K562 (cell line): ENCODE data around the gene DAPK2. TPM values are rescaled to one million over a fixed set of nuclear protein-coding genes. Genes with fewer than 3 reads are reported as not detected.
A peak's percentile ranks its signal among the peaks of the same experiment; 100 is the strongest.

Source experiments
- ATAC-seq: fragments of 200-7000 bp; cut with Tn5 transposase; 3 replicates; pipeline ENCODE4 v1.9.1; 2020; ENCODE audit warnings: moderate library complexity
- BruUV-seq: library from RNA; stranded (reverse); fragments of 400-500 nt; replicated peaks from 2 replicates; lab custom pipeline; 2021; lab: Mats Ljungman, UMichigan
- CTCF ChIA-PET: fragments of 300-600 bp; formaldehyde crosslinking; extraction: SDS; loops from one replicate; lab custom pipeline; 2021; ENCODE audit warnings: low intra/inter-chr PET ratio; lab: Yijun Ruan, JAX
- POLR2A ChIA-PET: fragments of 300-600, 350-650 bp; sonication (Branson Sonifier 250); formaldehyde crosslinking; extraction: SDS; loops from one replicate; lab custom pipeline; 2021; ENCODE audit warnings: antibody characterized with exemption, inconsistent platforms; lab: Yijun Ruan, JAX
- DNase-seq, 4 experiments: peaks; one replicate each; pipeline versions ENCODE4 v3.0.0 to v3.0.0-alpha.2; 2011 to 2018; ENCODE audit warnings: low spot score in 3 of 4, mixed read lengths in 3 of 4; ENCODE audit errors: extremely low read depth in 1 of 4
- FAIRE-seq: peaks from 2 replicates; lab custom pipeline; 2011; peaks lifted over from hg19 to GRCh38; lab: Jason Lieb, UNC
- H2AFZ ChIP-seq: 2 replicates; pipeline ENCODE4 v1.6.0; 2011; ENCODE audit warnings: low read depth, low read length, control low read depth, inconsistent platforms
- H3K27ac ChIP-seq: fragments of 200-600 bp; 3 replicates; pipeline ENCODE4 v1.8.0; 2011; ENCODE audit warnings: low read depth, mild to moderate bottlenecking, control low read depth, inconsistent platforms, low read length, moderate library complexity, mixed read lengths; ENCODE audit errors: extremely low read depth
- H3K27me3 ChIP-seq, 2 experiments: fragments of 300-600 bp in 1 of 2; 2 replicates in 1 of 2; 3 replicates in 1 of 2; pipeline versions ENCODE4 v1.6.0 to v1.8.0; 2011; ENCODE audit warnings: inconsistent platforms in 2 of 2, low read length in 2 of 2, mild to moderate bottlenecking in 1 of 2, mixed read lengths in 1 of 2, moderate library complexity in 1 of 2; ENCODE audit not compliant: control insufficient read depth in 2 of 2, insufficient read depth in 2 of 2
- H3K36me3 ChIP-seq: fragments of 300-600 bp; 3 replicates; pipeline ENCODE4 v1.8.0; 2011; ENCODE audit warnings: mild to moderate bottlenecking, low read length, inconsistent platforms; ENCODE audit not compliant: control insufficient read depth, insufficient read depth
- H3K4me1 ChIP-seq, 2 experiments: fragments of 200-600 bp in 1 of 2; replicated peaks in 1 of 2; 2 replicates in 1 of 2; 3 replicates in 1 of 2; pipeline versions ENCODE4 v1.5.1 to v1.8.0; 2011; ENCODE audit warnings: inconsistent platforms in 2 of 2, low read length in 2 of 2, mild to moderate bottlenecking in 1 of 2, mixed read lengths in 1 of 2, moderate library complexity in 1 of 2; ENCODE audit not compliant: control insufficient read depth in 2 of 2, insufficient read depth in 2 of 2
- H3K4me2 ChIP-seq: 2 replicates; pipeline ENCODE4 v1.6.1; 2011; ENCODE audit warnings: low read length, control low read depth, inconsistent platforms, mixed read lengths; ENCODE audit not compliant: insufficient read depth
- H3K4me3 ChIP-seq: fragments of 200-600 bp; sonication (generic), shearing (Covaris generic); 2 replicates; pipeline ENCODE4 v1.5.1; 2016; ENCODE audit warnings: control low read depth, inconsistent platforms
- H3K79me2 ChIP-seq: fragments of 200-600 bp; 3 replicates; pipeline ENCODE4 v1.8.0; 2011; ENCODE audit warnings: low read length, inconsistent platforms; ENCODE audit not compliant: control insufficient read depth, insufficient read depth
- H3K9ac ChIP-seq, 2 experiments: 2 replicates each; pipeline versions ENCODE4 v1.6.0 to v1.6.1; 2011; ENCODE audit warnings: low read depth in 2 of 2, low read length in 2 of 2, control low read depth in 1 of 2, inconsistent platforms in 1 of 2, mild to moderate bottlenecking in 1 of 2, mixed read lengths in 1 of 2; ENCODE audit not compliant: insufficient read depth in 1 of 2
- H3K9me1 ChIP-seq: one replicate; pipeline ENCODE4 v1.6.0; 2011; ENCODE audit warnings: inconsistent platforms, mild to moderate bottlenecking, low read length, moderate library complexity; ENCODE audit not compliant: control insufficient read depth, insufficient read depth
- H3K9me3 ChIP-seq: replicated peaks from 2 replicates; pipeline ENCODE4 v1.5.1; 2011; ENCODE audit warnings: low read depth, low read length, inconsistent platforms; ENCODE audit not compliant: control insufficient read depth, insufficient read depth
- H4K20me1 ChIP-seq: replicated peaks from 2 replicates; pipeline ENCODE4 v1.6.1; 2011; ENCODE audit warnings: low read length, inconsistent platforms, mixed read lengths; ENCODE audit not compliant: control insufficient read depth, insufficient read depth
- BHLHE40 ChIP-seq: IDR thresholded peaks from 2 replicates; pipeline ENCODE4 v1.6.1; 2011; ENCODE audit warnings: low read length, improper control_type of control experiment
- BMI1 ChIP-seq: fragments of 150-350 bp; IDR thresholded peaks from 2 replicates; pipeline ENCODE4 v1.6.1; 2014; ENCODE audit warnings: low read length
- CREB1 ChIP-seq, 2 experiments: sonication (generic) in 1 of 2; formaldehyde crosslinking in 1 of 2; IDR thresholded peaks; 2 replicates each; pipeline versions ENCODE4 v1.6.1 to v1.8.0; 2012 to 2022; ENCODE audit warnings: inconsistent platforms in 1 of 2, mild to moderate bottlenecking in 1 of 2, missing genetic modification reagents in 1 of 2, moderate library complexity in 1 of 2
- FUS ChIP-seq: fragments of 200-400 bp; formaldehyde crosslinking; optimal IDR thresholded peaks from 2 replicates; pipeline ENCODE3; 2017; ENCODE audit warnings: low read depth, low read length
- HNRNPL ChIP-seq: fragments of 200-400 bp; formaldehyde crosslinking; IDR thresholded peaks from 2 replicates; pipeline ENCODE4 v1.6.1; 2017; ENCODE audit warnings: low read depth, mild to moderate bottlenecking, low read length
- HNRNPLL ChIP-seq: fragments of 200-400 bp; formaldehyde crosslinking; IDR thresholded peaks from 2 replicates; pipeline ENCODE4 v1.6.1; 2017; ENCODE audit warnings: low read length, low read depth, mild to moderate bottlenecking; ENCODE audit not compliant: poor library complexity, severe bottlenecking
- MAFF ChIP-seq: IDR thresholded peaks from 2 replicates; pipeline ENCODE4 v1.6.1; 2012; ENCODE audit warnings: low read length, improper control_type of control experiment
- MED1 ChIP-seq: sonication (generic); formaldehyde crosslinking; IDR thresholded peaks from 2 replicates; pipeline ENCODE4 v1.8.1; 2023; ENCODE audit warnings: missing genetic modification reagents, borderline replicate concordance
- NFIC ChIP-seq: fragments of 450-650 bp; IDR thresholded peaks from 2 replicates; pipeline ENCODE4 v1.6.1; 2017; ENCODE audit warnings: mild to moderate bottlenecking, inconsistent platforms
- PPARD ChIP-seq: fragments of 250-450 bp; sonication (Bioruptor Pico); IDR thresholded peaks from 2 replicates; pipeline ENCODE4 v1.8.0; 2022; ENCODE audit warnings: inconsistent platforms, mild to moderate bottlenecking, moderate library complexity
- PRDM10 ChIP-seq: fragments of 450-650 bp; IDR thresholded peaks from 2 replicates; pipeline ENCODE4 v1.6.1; 2018; ENCODE audit not compliant: partially characterized antibody
- TAF7 ChIP-seq: fragments of 450-650 bp; IDR thresholded peaks from 2 replicates; pipeline ENCODE4 v1.6.1; 2016; ENCODE audit warnings: missing genetic modification characterization, missing compliant biosample characterization
- ZFX ChIP-seq: sonication (generic); formaldehyde crosslinking; IDR thresholded peaks from 2 replicates; pipeline ENCODE4 v1.8.0; 2022; ENCODE audit warnings: mild to moderate bottlenecking, missing genetic modification reagents, moderate library complexity
- ZNF12 ChIP-seq: sonication (generic); formaldehyde crosslinking; IDR thresholded peaks from 2 replicates; pipeline ENCODE4 v1.4.0; 2020; ENCODE audit warnings: mild to moderate bottlenecking, missing genetic modification reagents
- ZNF174 ChIP-seq: fragments of 250-450 bp; sonication (Bioruptor Pico); IDR thresholded peaks from 2 replicates; pipeline ENCODE4 v1.4.0; 2020; ENCODE audit warnings: mild to moderate bottlenecking
- WGBS: fragments of 100-300 bp; shearing (Covaris generic); methylation state at CpG from one replicate; pipeline ENCODE4 v1.1.6; 2016; ENCODE audit warnings: low coverage, mixed read lengths; ENCODE audit not compliant: insufficient coverage; ENCODE audit errors: missing lambda C conversion rate; 5-methylcytosine and 5-hydroxymethylcytosine counted together
- in situ Hi-C: fragments of 300-500 bp; cut with MboI; formaldehyde crosslinking; loops from 4 replicates; pipeline ENCODE4 v1.15.0; 2018; ENCODE audit warnings: inconsistent platforms, mixed read lengths
- intact Hi-C: fragments of 100-400 bp; cut with micrococcal nuclease; formaldehyde crosslinking; loops from 2 replicates; pipeline ENCODE4 v1.14.2; 2022
- polyA plus RNA-seq, 8 experiments: library from polyadenylated mRNA; depleted of rRNA in 4 of 8; stranded (reverse) in 5 of 8; unstranded in 3 of 8; fragments of >200 nt; fragmentation: Nextera tagmentation in 2 of 8; fragmentation: Illumina TruSeq in 1 of 8; extraction: Ambion mirVana in 2 of 8; extraction: Trizol in 1 of 8; gene quantifications; 2 replicates each; pipeline versions ENCODE4 v1.2.1 to v1.2.3, GENCODE V29; 2011 to 2014; ENCODE audit warnings: inconsistent platforms in 1 of 8, missing spikeins in 1 of 8
- total RNA-seq, 7 experiments: library from RNA; depleted of rRNA in 6 of 7; stranded (reverse); fragments of >200 nt in 6 of 7; fragmentation: Illumina TruSeq in 2 of 7; extraction: Trizol in 2 of 7; gene quantifications; 2 replicates each; pipeline versions ENCODE4 v1.2.1 to v1.2.3, GENCODE V29; 2011 to 2021; ENCODE audit warnings: low replicate concordance in 1 of 7

Gene DAPK2
- total and polyA plus RNA-seq, 9 of the 15 experiments (the other 6 are each of a cell fraction or from before 2014, with no cell fraction given), result 0.14 to 5.2 (median 2.2) TPM

- CTCF ChIA-PET, result no interaction called here
- Histone ChIP-seq H3K27ac (peak overlapping the region; percentile 32), H3K4me1 (peaks cover 65 to 67% of the 10 kb centered on the region in 2 experiments)
- TF ChIP-seq ZNF12 (CRISPR knock-in tag) (peak; percentile 94), BHLHE40 (peak; percentile 22; the same call in 1 of the 2 replicates), PRDM10 (no peak), HNRNPLL (peak; percentile 39), ZFX (no peak), PPARD (CRISPR knock-in tag) (no peak), ZNF174 (CRISPR knock-in tag) (no peak), FUS (no peak), CREB1 (IDR thresholded peaks at IDR 0.05) (no peak), CREB1 (CRISPR knock-in tag; IDR thresholded peaks at IDR 0.05) (no peak), TAF7 (tag) (no peak), HNRNPL (no peak), BMI1 (no peak), MED1 (CRISPR knock-in tag) (no peak), NFIC (no peak), MAFF (no peak)
Observed at GRCh38 chr15:63892794-63893441, 153.4 kb downstream of the DAPK2 start.

More at GRCh38 chr15:63892794-63893441, 153.4 kb downstream of the DAPK2 start:
- Histone ChIP-seq H3K9me1 (no peaks in the 10 kb centered on the region), H3K36me3 (peaks cover 5% of the 10 kb centered on the region; the same call in 1 of the 3 replicates), H3K4me2 (peak overlapping the region; percentile 93), H3K4me3 (no peak overlapping the region), H3K9me3 (no peaks in the 10 kb centered on the region), H3K27me3 (no peaks in the 10 kb centered on the region), H3K9ac (peak overlapping the region; percentile 71 to 78; a peak in 1 of 4 replicates), H2AFZ (peak overlapping the region; percentile 82), H4K20me1 (no peaks in the 10 kb centered on the region; the same call in 1 of the 2 replicates), H3K79me2 (peaks cover 27% of the 10 kb centered on the region)
- intact Hi-C loops (loop anchor here (2.0 to 5.0 kb wide), 2 partner anchors 154 to 174 kb away; partner anchors contain the start of gene DAPK2), in situ Hi-C loops (no loop called here)
- peak; percentile 85 for FAIRE-seq
- no peak for ATAC-seq
- 41% methylated on average over 11 of the region's 11 CpGs for WGBS
- DNase-seq, result peak in 1 of 4 experiments; percentile 65
- POLR2A ChIA-PET, result interaction anchor here (0.5 to 1.1 kb wide), 4 partner anchors 10 to 217 kb away, joined by 3 to 5 read pairs (median 4); no protein-coding TSS in a partner anchor
- BruUV-seq, result no TSS peak
